Stimulated activated CD4-positive, alpha-beta T cell treated with anti-CD3 and anti-CD28 coated beads, Interleukin-15, amount 100 ng/mL, for 48 hours (primary cell): Measurements from ENCODE around the gene SERPINB12.

ENCODE experiments used
- DNase-seq, 2 donors: peaks; one replicate each; pipeline ENCODE4 v3.0.0-alpha.2; 2020; ENCODE audit warnings: low read depth in 2 of 2

SERPINB12 gene

DNA sequence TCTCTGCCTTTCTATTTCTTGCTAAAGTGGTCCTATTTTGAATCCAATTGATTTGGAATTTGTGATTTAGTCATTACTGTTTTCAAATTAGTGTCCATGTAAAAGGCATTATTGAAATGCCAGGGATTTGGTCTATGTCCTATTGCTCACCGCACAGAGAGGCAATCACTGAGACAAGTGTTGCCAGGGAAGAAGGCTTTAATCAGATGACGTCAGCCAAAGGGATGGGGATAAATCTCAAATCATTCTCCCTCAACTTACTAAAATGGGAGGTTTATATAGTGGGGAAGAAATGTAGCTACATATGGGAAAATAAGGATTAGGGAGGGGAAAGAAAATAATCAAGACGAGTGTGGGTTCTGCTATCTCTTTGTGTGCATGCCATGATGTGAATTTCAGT lies 9.6 kb downstream of the SERPINB12 start:
- no peak for DNase-seq

DNA sequence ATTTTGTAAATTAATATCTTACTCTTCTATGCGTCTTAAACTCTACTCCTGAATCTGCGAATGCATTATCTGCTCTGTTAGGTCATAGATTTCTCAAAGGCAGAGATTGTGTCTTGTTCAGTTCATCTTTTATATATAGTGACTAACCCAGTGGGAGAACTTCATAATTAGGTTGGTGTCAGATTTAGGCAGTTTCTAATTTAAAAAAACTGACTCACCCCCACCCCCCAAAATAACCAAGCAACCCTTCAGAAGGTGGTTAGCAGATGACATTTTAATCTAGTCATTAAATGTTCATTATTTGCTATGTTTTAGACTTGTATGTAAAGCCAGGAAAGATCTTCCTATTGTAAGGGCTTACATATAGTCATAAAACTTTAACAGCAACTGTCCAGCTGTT lies 10.4 kb downstream of the SERPINB12 start:
- DNase-seq, result no peak

- DNase-seq, result no peak
These were observed 10.9 kb downstream of the SERPINB12 start for GRCh38 chr18:63553081-63553480.

- no peak for DNase-seq
These were observed 17.7 kb downstream of the SERPINB12 start for GRCh38 chr18:63559567-63560491.

GRCh38 chr18:63562284-63562683 lies 20.1 kb downstream of the SERPINB12 start:
- no peak for DNase-seq

- no peak for DNase-seq
These were observed 21.9 kb downstream of the SERPINB12 start for GRCh38 chr18:63564021-63564420.

- no peak for DNase-seq
These were observed 22.4 kb downstream of the SERPINB12 start for GRCh38 chr18:63564561-63564960.

GRCh38 chr18:63567276-63567675 lies 25.1 kb downstream of the SERPINB12 start:
- DNase-seq, result no peak

DNA sequence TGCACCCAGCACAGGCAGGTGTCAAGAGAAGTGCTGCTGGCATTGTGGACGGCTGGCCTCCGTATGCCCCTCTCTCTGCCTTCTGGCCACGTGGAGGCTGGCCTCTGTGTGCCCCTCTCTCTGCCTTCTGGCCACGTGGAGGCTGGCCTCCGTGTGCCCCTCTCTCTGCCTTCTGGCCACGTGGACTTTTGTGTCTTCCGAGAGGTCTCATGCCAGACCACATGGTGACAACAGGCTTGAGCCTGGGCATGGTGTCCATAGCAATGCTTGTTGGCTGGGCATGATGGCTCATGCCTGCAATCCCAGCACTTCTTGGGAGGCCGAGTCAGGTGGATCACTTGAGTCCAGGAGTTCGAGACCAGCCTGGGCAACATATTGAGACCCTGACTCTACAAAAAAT lies 25.7 kb downstream of the SERPINB12 start:
- no peak for DNase-seq

DNA sequence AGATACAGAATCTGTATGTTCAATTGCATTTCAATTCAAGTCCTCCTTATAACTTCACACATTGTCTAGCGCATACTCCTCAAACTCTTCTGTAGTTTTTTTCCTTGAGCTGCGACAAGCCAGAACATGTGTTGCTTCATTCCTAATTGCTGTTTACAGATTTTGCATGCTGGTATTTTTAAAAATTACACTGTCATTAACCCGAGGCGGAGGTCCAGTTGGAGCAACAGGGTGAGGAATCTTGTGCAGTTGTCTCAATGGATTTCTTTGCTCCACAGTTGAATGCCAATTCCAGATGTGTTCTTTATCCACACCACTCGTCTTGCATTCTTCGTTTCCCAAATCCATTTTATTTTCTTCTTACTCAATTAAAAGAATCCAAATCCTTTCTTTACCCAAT lies 28.6 kb downstream of the SERPINB12 start:
- DNase-seq, result no peak

GRCh38 chr18:63575681-63576080 lies 33.5 kb downstream of the SERPINB12 start:
- DNase-seq, result no peak

- DNase-seq, result peak in 1 of 2 donors; percentile 4
These were observed 36.3 kb downstream of the SERPINB12 start for GRCh38 chr18:63578357-63578958.

- DNase-seq, result no peak
These were observed 37.4 kb downstream of the SERPINB12 start for GRCh38 chr18:63579616-63580015.

DNA sequence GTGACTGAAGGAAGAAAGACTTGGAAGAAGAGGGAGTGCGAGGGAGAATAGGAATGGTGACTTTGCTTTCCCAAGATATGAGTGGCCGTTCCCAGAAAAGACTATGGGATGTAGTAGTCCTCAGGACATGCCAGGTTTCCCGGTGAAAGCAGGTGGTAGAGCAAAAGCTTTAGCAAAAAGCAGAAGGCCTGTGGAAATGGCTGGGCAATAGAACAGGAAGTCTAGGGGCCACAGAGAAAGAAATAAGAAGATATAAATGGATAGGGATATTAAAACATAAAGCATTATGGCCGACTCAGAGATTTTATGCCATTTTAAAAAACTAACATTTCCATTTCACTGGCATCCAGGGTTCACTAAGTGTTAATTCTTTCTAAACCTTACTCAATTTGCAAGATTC lies 43.8 kb downstream of the SERPINB12 start:
- DNase-seq, result no peak

- no peak for DNase-seq
These were observed 44.3 kb downstream of the SERPINB12 start for GRCh38 chr18:63586431-63586830.

GRCh38 chr18:63586966-63587365 lies 44.8 kb downstream of the SERPINB12 start, which contains the start of gene SERPINB13:
TSS of gene SERPINB13 (plus strand) at chr18:63587343. CDS start at chr18:63588668, 1,325 bp downstream.
- no peak for DNase-seq

DNA sequence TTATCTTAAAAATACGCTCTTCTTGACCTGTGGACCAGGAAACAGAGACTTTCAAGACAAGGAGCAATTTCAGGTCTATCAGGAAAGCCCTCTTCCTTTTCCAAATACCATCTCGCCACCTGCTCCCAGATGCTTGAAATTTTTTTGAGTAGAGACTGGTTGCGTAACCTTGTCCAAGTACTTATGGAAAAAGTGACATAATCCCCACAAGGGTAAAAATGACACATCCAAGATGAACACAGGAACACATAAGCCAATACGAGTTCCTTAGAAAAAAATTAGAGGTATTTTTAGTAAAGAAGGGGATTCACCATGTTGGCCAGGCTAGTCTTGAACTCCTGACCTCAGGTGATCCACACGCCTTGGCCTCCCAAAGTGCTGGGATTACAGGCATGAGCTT lies 46.7 kb downstream of the SERPINB12 start:
- DNase-seq, result no peak

- DNase-seq, result no peak
These were observed 48.2 kb downstream of the SERPINB12 start for GRCh38 chr18:63590373-63590772.

DNA sequence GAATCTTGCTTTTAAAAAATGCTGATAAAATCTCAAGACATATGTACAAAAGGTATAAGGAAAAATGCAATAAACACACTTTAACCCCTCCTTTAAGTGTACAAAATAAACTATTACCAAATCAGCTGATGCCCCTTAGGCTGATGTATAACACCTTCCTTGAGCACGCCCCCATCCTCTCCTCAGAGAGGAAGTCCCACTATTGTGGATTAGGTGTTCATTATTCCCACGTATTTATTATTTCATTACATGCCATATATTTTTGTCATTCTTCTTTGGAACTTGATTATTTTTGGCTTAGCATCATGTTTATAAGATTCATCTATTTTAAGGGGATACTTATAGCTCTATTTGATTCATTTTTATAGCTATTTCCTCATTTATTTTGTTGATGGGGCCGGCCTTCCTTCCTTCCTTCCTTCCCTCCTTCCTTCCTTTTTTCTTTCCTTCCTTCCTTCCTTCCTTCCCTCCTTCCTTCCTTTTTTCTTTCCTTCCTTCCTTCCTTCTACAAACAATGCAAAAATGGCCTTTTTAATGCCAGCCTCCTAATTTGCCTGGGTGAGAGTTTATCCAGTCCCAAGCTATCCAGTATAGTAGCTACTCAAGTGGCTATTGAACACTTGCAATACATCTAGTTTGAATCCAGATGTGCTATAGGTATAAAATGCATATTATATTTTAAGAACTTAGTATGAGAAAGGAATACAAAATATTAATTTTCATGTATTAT lies 49.0 kb downstream of the SERPINB12 start:
- DNase-seq, result no peak

GRCh38 chr18:63591725-63592124 lies 49.6 kb downstream of the SERPINB12 start:
- DNase-seq, result no peak

GRCh38 chr18:63592471-63592870 lies 50.3 kb downstream of the SERPINB12 start:
- no peak for DNase-seq

GRCh38 chr18:63596964-63597363 lies 54.8 kb downstream of the SERPINB12 start:
- DNase-seq, result no peak
